ENCODE data around the gene VIPR2. TPM values are rescaled to one million over a fixed set of nuclear protein-coding genes. Genes with fewer than 3 reads are reported as not detected.

The VIPR2 gene
- total and polyA plus RNA-seq, 2 of the 13 experiments (the other 11 are each of a cell fraction or from before 2014, with no cell fraction given): not detected

DNA sequence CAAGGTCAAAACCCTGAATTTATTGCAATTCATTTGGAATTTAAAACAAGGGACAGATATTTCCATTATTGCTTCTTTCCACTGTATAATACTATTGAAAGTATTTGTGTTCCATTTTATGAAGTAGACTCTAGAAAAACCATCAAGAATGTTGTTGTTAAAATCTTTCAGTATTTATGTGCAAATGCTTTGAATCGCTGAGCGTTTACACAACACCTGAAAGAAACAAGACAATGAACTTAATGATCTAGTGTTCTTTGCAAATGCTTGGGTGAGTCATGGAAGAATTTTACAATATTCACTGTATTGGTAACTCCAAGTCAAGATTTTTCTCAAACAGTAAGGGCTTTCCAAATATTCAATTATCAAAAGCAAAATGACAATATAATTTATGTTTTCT, 97.1 kb downstream of the VIPR2 start:
- Histone ChIP-seq H2AFZ (ENCODE audit: low read length) (no peak overlapping the region), H3K27ac (ENCODE audit: extremely low read length, insufficient read depth, low read length) (no peak overlapping the region), H3K9me3 (ENCODE audit: low read length) (no peaks in the 10 kb centered on the region), H3K79me2 (ENCODE audit: insufficient read depth, low read length) (no peaks in the 10 kb centered on the region), H3K4me2 (ENCODE audit: low read depth, low read length) (no peak overlapping the region), H3K4me1 (ENCODE audit: insufficient read depth, low read length) (no peaks in the 10 kb centered on the region), H4K20me1 (ENCODE audit: insufficient read depth, low read length) (no peaks in the 10 kb centered on the region), H3K36me3 (replicated peaks in 1 of 2; ENCODE audit: control insufficient read depth in 1 of 2, insufficient read depth in 2 of 2, low read length in 2 of 2) (no peaks in the 10 kb centered on the region), H3K27me3 (ENCODE audit: control insufficient read depth in 1 of 2, insufficient read depth in 2 of 2, low read length in 2 of 2) (peaks cover 2 to 28% of the 10 kb centered on the region in 2 experiments), H3K9ac (ENCODE audit: insufficient read depth, low read depth, low read length) (no peak overlapping the region), H3K4me3 (replicated peaks in 1 of 3; ENCODE audit: insufficient read depth in 1 of 3, low read depth in 2 of 3, low read length in 3 of 3) (no peak overlapping the region)
- TF ChIP-seq, protein P1, sequence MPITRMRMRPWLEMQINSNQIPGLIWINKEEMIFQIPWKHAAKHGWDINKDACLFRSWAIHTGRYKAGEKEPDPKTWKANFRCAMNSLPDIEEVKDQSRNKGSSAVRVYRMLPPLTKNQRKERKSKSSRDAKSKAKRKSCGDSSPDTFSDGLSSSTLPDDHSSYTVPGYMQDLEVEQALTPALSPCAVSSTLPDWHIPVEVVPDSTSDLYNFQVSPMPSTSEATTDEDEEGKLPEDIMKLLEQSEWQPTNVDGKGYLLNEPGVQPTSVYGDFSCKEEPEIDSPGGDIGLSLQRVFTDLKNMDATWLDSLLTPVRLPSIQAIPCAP (CRISPR knock-in tag; IDR thresholded peaks at IDR 0.05; ENCODE audit: low read depth): no peak
- TF ChIP-seq, protein P2, sequence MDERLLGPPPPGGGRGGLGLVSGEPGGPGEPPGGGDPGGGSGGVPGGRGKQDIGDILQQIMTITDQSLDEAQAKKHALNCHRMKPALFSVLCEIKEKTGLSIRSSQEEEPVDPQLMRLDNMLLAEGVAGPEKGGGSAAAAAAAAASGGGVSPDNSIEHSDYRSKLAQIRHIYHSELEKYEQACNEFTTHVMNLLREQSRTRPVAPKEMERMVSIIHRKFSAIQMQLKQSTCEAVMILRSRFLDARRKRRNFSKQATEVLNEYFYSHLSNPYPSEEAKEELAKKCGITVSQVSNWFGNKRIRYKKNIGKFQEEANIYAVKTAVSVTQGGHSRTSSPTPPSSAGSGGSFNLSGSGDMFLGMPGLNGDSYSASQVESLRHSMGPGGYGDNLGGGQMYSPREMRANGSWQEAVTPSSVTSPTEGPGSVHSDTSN (CRISPR knock-in tag; IDR thresholded peaks at IDR 0.05): no peak
- TF ChIP-seq, protein P3, sequence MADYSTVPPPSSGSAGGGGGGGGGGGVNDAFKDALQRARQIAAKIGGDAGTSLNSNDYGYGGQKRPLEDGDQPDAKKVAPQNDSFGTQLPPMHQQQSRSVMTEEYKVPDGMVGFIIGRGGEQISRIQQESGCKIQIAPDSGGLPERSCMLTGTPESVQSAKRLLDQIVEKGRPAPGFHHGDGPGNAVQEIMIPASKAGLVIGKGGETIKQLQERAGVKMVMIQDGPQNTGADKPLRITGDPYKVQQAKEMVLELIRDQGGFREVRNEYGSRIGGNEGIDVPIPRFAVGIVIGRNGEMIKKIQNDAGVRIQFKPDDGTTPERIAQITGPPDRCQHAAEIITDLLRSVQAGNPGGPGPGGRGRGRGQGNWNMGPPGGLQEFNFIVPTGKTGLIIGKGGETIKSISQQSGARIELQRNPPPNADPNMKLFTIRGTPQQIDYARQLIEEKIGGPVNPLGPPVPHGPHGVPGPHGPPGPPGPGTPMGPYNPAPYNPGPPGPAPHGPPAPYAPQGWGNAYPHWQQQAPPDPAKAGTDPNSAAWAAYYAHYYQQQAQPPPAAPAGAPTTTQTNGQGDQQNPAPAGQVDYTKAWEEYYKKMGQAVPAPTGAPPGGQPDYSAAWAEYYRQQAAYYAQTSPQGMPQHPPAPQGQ (CRISPR knock-in tag; IDR thresholded peaks at IDR 0.05; ENCODE audit: borderline replicate concordance): no peak
- TF ChIP-seq ATM (IDR thresholded peaks at IDR 0.05; ENCODE audit: borderline replicate concordance) (no peak), ZNF282 (IDR thresholded peaks at IDR 0.05; ENCODE audit: partially characterized antibody) (no peak), ZNF589 (CRISPR knock-in tag; conservative IDR thresholded peaks at IDR 0.05) (no peak), RXRB (CRISPR knock-in tag; IDR thresholded peaks at IDR 0.05; ENCODE audit: borderline replicate concordance) (no peak), MYNN (CRISPR knock-in tag; IDR thresholded peaks at IDR 0.05; ENCODE audit: low read depth) (no peak), ZBTB1 (CRISPR knock-in tag; IDR thresholded peaks at IDR 0.05; ENCODE audit: borderline replicate concordance) (no peak)
- TF ChIP-seq, protein P4, sequence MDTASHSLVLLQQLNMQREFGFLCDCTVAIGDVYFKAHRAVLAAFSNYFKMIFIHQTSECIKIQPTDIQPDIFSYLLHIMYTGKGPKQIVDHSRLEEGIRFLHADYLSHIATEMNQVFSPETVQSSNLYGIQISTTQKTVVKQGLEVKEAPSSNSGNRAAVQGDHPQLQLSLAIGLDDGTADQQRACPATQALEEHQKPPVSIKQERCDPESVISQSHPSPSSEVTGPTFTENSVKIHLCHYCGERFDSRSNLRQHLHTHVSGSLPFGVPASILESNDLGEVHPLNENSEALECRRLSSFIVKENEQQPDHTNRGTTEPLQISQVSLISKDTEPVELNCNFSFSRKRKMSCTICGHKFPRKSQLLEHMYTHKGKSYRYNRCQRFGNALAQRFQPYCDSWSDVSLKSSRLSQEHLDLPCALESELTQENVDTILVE (CRISPR knock-in tag; IDR thresholded peaks at IDR 0.05): no peak
- no peak for ATAC-seq
- no TSS peak for BruUV-seq (replicated peaks)
- in situ Hi-C loops (cut with HindIII; ENCODE audit: extremely low pct_ligation_motif_present, low pct_unique_long_range_greater_than_20kb) (no loop called here), intact Hi-C loops (cut with micrococcal nuclease; ENCODE audit: unreplicated experiment) (no loop called here)
- no peak for FAIRE-seq
- POLR2A ChIA-PET: no interaction called here
- CTCF ChIA-PET (ENCODE audit: low intra/inter-chr PET ratio, low total read pairs): no interaction called here
- WGBS (ENCODE audit: low lambda C conversion rate): 92% methylated on average over 2 of the region's 2 CpGs
- DNase-seq (ENCODE audit: low spot score): no peak
